ENCODE measurements around the gene P2RY6.

The P2RY6 gene

GRCh38 chr11:73317373-73317772, 45.2 kb downstream of the P2RY6 start:
- no peaks in the 10 kb centered on the region for H3K27me3 Mint-ChIP-seq
- no peak overlapping the region for H3K4me3 Mint-ChIP-seq
- no peaks in the 10 kb centered on the region for H3K36me3 Mint-ChIP-seq (ENCODE audit: low read depth)
- no peak overlapping the region for H3K27ac Mint-ChIP-seq
- peaks cover 3% of the 10 kb centered on the region for H3K4me1 Mint-ChIP-seq (ENCODE audit: low read depth)
- H3K9me3 Mint-ChIP-seq, result no peaks in the 10 kb centered on the region
- DNase-seq, result no peak

- Mint-ChIP-seq H3K4me3 (no peak overlapping the region), H3K9me3 (no peaks in the 10 kb centered on the region), H3K27me3 (no peaks in the 10 kb centered on the region), H3K4me1 (ENCODE audit: low read depth) (peaks cover 3% of the 10 kb centered on the region), H3K36me3 (ENCODE audit: low read depth) (no peaks in the 10 kb centered on the region), H3K27ac (no peak overlapping the region)
- DNase-seq, result no peak
These were observed 45.7 kb downstream of the P2RY6 start for GRCh38 chr11:73317803-73318202.

- DNase-seq, result no peak
These were observed 46.4 kb downstream of the P2RY6 start for GRCh38 chr11:73318501-73319011.

GRCh38 chr11:73320763-73321603, 48.8 kb downstream of the P2RY6 start:
- no peaks in the 10 kb centered on the region for H3K9me3 Mint-ChIP-seq
- H3K36me3 Mint-ChIP-seq (ENCODE audit: low read depth), result no peaks in the 10 kb centered on the region
- H3K27ac Mint-ChIP-seq, result no peak overlapping the region

More at GRCh38 chr11:73318501-73319011, 46.4 kb downstream of the P2RY6 start:
- Mint-ChIP-seq H3K27me3 (no peaks in the 10 kb centered on the region), H3K4me3 (no peak overlapping the region), H3K27ac (no peak overlapping the region), H3K4me1 (ENCODE audit: low read depth) (peaks cover 3% of the 10 kb centered on the region), H3K36me3 (ENCODE audit: low read depth) (no peaks in the 10 kb centered on the region), H3K9me3 (no peaks in the 10 kb centered on the region)

GRCh38 chr11:73321604-73322381, 49.7 kb downstream of the P2RY6 start:
- no peak overlapping the region for H3K4me3 Mint-ChIP-seq
- no peak for DNase-seq
- no peaks in the 10 kb centered on the region for H3K9me3 Mint-ChIP-seq
- peaks cover 3% of the 10 kb centered on the region for H3K4me1 Mint-ChIP-seq (ENCODE audit: low read depth)
- no peaks in the 10 kb centered on the region for H3K36me3 Mint-ChIP-seq (ENCODE audit: low read depth)
- no peak overlapping the region for H3K27ac Mint-ChIP-seq
- no peaks in the 10 kb centered on the region for H3K27me3 Mint-ChIP-seq

More at GRCh38 chr11:73320763-73321603, 48.8 kb downstream of the P2RY6 start:
- H3K4me1 Mint-ChIP-seq (ENCODE audit: low read depth), result peaks cover 3% of the 10 kb centered on the region
- no peaks in the 10 kb centered on the region for H3K27me3 Mint-ChIP-seq
- H3K4me3 Mint-ChIP-seq, result no peak overlapping the region
- DNase-seq, result no peak

GRCh38 chr11:73322382-73323306, 50.5 kb downstream of the P2RY6 start:
- no peak overlapping the region for H3K27ac Mint-ChIP-seq
- H3K9me3 Mint-ChIP-seq, result no peaks in the 10 kb centered on the region
- no peak for DNase-seq
- H3K4me1 Mint-ChIP-seq (ENCODE audit: low read depth), result peaks cover 4% of the 10 kb centered on the region
- no peaks in the 10 kb centered on the region for H3K36me3 Mint-ChIP-seq (ENCODE audit: low read depth)
- no peaks in the 10 kb centered on the region for H3K27me3 Mint-ChIP-seq
- no peak overlapping the region for H3K4me3 Mint-ChIP-seq

- Mint-ChIP-seq H3K27me3 (no peaks in the 10 kb centered on the region), H3K4me3 (no peak overlapping the region), H3K4me1 (ENCODE audit: low read depth) (peaks cover 5% of the 10 kb centered on the region), H3K9me3 (no peaks in the 10 kb centered on the region), H3K27ac (no peak overlapping the region), H3K36me3 (ENCODE audit: low read depth) (no peaks in the 10 kb centered on the region)
- DNase-seq, result no peak
These were observed 51.3 kb downstream of the P2RY6 start for GRCh38 chr11:73323464-73323863.

GRCh38 chr11:73324116-73324515, 52.0 kb downstream of the P2RY6 start:
- Mint-ChIP-seq H3K27ac (no peak overlapping the region), H3K4me3 (no peak overlapping the region), H3K36me3 (ENCODE audit: low read depth) (no peaks in the 10 kb centered on the region), H3K27me3 (no peaks in the 10 kb centered on the region), H3K4me1 (ENCODE audit: low read depth) (peaks cover 5% of the 10 kb centered on the region), H3K9me3 (no peaks in the 10 kb centered on the region)
- DNase-seq, result no peak

GRCh38 chr11:73324665-73325035, 52.5 kb downstream of the P2RY6 start:
- H3K9me3 Mint-ChIP-seq, result no peaks in the 10 kb centered on the region
- DNase-seq, result no peak
- H3K27ac Mint-ChIP-seq, result no peak overlapping the region
- no peaks in the 10 kb centered on the region for H3K36me3 Mint-ChIP-seq (ENCODE audit: low read depth)
- H3K27me3 Mint-ChIP-seq, result no peaks in the 10 kb centered on the region
- H3K4me3 Mint-ChIP-seq, result no peak overlapping the region
- H3K4me1 Mint-ChIP-seq (ENCODE audit: low read depth), result peaks cover 5% of the 10 kb centered on the region

- Mint-ChIP-seq H3K4me3 (no peak overlapping the region), H3K36me3 (ENCODE audit: low read depth) (no peaks in the 10 kb centered on the region), H3K27me3 (no peaks in the 10 kb centered on the region), H3K27ac (no peak overlapping the region), H3K4me1 (ENCODE audit: low read depth) (peaks cover 5% of the 10 kb centered on the region), H3K9me3 (no peaks in the 10 kb centered on the region)
- DNase-seq, result no peak
These were observed 53.2 kb downstream of the P2RY6 start for GRCh38 chr11:73325036-73325981.

GRCh38 chr11:73326929-73327811, 55.0 kb downstream of the P2RY6 start:
- Mint-ChIP-seq H3K27ac (no peak overlapping the region), H3K4me1 (ENCODE audit: low read depth) (peaks cover 2% of the 10 kb centered on the region), H3K27me3 (no peaks in the 10 kb centered on the region), H3K36me3 (ENCODE audit: low read depth) (no peaks in the 10 kb centered on the region), H3K9me3 (no peaks in the 10 kb centered on the region), H3K4me3 (no peak overlapping the region)
- DNase-seq, result no peak

GRCh38 chr11:73327812-73328364, 55.8 kb downstream of the P2RY6 start:
- Mint-ChIP-seq H3K4me3 (no peak overlapping the region), H3K27me3 (no peaks in the 10 kb centered on the region), H3K9me3 (no peaks in the 10 kb centered on the region), H3K36me3 (ENCODE audit: low read depth) (no peaks in the 10 kb centered on the region), H3K4me1 (ENCODE audit: low read depth) (peaks cover 2% of the 10 kb centered on the region), H3K27ac (no peak overlapping the region)
- DNase-seq, result no peak

Measured in activated T-cell treated with anti-CD3 and anti-CD28 coated beads, Interleukin-2, amount 50 U/mL, for 24 hours (primary cell).